Stimulated activated CD8-positive, alpha-beta memory T cell treated with anti-CD3 and anti-CD28 coated beads, Interleukin-12 subunit alpha, Interleukin-12 subunit beta, amount 100 ng/mL, for 4 hours (primary cell): ENCODE data around the gene IFNL1.
"Not testable (repeated sequence)": the region's sequence is repeated elsewhere in the genome, so short reads cannot be mapped to it uniquely, and the experiment has no call there.

Experiments used
- DNase-seq: peaks from one replicate; pipeline ENCODE4 v3.0.0-alpha.2; 2020; ENCODE audit warnings: low read depth

The IFNL1 gene

GRCh38 chr19:39308531-39309304 is 12.5 kb downstream of the IFNL1 start:
- DNase-seq: no peak

DNA sequence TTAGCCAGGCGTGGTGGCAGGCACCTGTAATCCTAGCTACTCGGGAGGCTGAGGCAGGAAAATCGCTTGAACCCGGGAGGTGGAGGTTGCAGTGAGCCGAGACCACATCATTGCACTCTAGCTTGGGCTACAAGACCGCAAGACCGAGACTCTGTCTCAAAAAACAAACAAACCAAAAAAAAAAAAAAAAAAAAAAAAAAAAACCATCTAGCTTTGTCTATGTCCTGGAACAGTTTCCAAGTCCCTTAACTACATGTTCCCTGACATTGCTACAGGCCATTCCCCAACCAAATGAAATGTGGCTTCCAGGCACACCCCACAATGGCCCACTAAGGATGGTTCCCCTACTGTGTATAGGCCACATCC is 13.1 kb downstream of the IFNL1 start:
- DNase-seq: not testable (repeated sequence)

DNA sequence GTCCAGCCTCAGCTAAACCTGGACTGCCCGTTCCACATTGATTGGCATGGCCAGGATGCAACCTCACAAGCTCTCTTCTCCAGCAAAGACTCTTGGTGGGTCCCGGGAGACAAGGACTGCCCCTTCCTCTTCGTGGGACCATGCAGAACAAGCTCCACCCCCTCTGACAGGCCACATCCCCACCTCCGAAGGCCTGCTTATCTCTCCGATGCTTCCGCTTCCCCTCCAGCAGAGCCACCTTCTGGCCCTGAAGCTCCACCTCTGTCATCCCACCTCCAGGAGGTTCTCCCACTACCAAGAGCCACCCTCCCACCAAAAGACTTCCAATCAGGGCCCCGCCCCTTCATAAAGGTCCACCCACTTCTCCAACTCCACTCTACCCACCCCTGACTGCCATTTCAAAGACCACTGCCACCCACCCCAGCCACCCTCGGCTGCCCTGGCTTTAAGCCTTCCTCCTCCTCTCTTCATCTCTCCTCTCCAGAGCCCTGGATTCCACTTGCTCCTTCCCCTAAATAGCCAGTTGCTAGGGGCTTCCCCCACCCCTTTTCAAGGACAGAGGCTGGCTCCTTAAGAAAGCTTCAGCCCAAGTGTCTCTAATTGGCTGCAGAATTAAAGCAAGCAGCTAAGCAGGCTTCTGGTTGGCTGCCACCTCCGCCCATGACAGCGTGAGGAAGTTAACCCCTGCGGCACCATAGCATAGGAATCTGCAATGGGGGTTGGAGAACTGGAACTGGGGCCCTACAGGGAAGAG is 14.5 kb downstream of the IFNL1 start:
- DNase-seq: no peak

DNA sequence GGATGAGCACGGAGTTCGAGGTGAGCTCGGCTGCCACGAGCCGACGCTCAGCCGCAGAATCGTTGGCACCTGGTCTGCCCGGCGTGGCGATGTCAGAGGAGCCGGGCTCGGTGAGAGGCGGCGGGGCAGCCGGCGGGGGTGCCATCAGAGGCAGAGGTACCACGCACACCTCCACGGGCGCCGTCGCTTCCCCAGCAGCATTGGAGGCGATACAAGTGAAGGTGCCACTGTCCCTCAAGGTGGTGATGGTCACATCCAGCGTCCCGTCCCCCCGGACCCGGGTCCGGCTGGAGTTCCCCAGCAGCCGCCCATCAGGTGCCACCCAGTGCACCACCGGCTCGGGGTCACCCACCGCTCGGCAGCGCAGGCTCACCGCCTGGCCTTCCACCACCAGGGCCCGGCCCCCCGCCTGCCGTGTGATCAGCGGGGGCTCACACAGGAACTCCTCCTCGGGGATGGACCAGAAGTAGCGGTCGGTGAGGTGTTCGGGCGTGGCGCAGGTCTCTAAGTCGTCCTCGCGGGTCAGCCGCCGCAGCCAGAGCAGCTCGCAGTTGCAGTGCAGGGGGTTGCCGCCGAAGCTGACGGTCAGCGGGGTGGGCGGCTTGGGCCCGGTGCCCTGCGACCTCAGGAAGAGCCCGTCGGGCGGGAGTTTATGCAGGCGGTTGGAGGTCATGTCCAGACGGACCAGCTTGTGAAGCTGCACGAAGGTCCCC is 18.0 kb downstream of the IFNL1 start:
- DNase-seq: no peak

DNA sequence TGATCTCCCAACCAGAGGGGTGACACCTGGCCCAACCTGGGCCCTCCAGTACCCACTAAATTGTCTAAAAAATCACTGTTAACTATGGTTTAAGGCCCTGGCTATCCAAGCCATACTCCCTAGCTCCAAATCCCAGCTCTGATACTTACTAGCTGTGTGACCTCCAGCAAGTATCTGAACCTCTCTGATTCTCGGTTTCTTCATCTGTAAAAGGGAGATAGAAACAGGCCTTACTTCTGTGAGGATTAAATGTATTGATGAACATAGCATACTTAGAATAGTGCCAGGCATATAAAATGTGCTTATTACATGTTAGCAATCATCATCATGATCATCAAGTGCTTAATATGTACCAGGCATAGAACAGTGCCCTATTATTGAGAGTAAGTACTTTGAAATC is 19.7 kb downstream of the IFNL1 start:
- no peak for DNase-seq

GRCh38 chr19:39316627-39317321 is 20.6 kb downstream of the IFNL1 start:
- no peak for DNase-seq

- DNase-seq: no peak
These were observed 21.3 kb downstream of the IFNL1 start for GRCh38 chr19:39317476-39317875.

- no peak for DNase-seq
These were observed 21.9 kb downstream of the IFNL1 start for GRCh38 chr19:39318071-39318470.

DNA sequence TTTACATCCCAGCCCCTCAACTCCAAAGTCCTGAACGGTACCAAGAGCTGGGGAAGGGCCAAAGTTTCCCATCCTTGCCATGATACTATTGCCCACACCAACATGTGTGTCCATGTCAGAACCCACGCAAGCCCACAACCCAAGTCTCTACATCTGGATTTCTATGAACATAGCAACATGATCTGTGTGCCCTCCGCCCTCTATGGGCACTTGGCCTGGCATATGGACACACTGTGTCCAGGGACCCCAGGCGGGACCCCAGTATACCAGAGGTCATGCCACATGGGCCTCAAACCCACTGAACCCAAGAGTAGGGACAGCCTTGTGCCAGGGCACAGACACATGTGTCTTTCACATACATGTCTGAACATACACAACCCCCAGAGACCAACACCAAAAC is 22.5 kb downstream of the IFNL1 start:
- no peak for DNase-seq

- no peak for DNase-seq
These were observed 23.1 kb downstream of the IFNL1 start for GRCh38 chr19:39319098-39319891.

DNA sequence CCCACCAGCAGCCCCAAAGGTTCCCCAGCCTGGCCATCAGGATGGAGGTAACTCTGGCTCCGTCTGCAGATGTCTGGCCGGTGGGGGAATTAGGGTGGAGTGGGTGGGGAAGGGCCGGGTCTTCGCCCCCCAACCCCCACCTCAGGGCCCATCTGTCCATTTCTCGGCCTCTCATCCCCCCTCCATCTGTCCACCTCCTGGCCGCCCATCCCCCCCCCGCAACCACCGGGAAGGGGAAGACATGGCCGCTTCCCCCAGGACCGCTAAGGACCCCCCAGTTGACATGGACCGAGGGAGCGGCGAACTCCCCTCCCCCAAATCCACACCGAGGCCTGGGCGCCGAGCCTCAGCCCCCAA is 23.7 kb downstream of the IFNL1 start:
- no peak for DNase-seq

DNA sequence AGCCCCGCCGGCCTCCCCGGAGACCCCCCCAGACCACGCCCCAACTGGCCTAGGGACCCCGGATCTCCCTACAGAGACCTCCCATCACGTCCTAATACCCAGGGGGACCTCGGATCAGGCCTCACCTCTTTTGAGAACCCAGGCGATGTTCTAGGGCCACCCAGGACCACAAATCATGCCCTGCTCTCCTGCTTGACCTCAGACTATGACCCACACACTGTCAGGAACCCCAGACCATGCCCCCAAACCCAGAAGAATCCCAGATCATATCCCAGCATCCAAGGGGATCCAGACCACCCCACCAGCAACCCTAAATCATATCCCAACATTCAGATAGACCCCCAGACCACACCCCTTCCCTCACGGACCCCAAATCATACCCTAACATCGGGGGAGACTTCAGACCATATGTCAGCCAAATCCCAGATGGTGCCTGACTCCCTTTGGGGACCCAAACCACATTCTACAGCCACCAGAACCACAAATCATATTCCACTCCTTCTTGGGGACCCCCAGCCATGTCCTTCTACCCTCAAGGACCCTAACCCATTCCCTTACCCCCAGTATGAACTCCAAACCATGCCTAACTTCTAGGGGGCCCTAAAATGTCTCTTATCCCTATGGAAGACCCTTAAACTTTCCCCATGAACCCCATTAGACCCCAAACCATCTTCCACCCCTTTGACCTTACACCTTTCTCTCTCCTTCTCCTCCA is 25.1 kb downstream of the IFNL1 start:
- no peak for DNase-seq

GRCh38 chr19:39321832-39322176 is 25.6 kb downstream of the IFNL1 start:
- DNase-seq: no peak

- DNase-seq: no peak
These were observed 28.1 kb downstream of the IFNL1 start for GRCh38 chr19:39324242-39324842.

DNA sequence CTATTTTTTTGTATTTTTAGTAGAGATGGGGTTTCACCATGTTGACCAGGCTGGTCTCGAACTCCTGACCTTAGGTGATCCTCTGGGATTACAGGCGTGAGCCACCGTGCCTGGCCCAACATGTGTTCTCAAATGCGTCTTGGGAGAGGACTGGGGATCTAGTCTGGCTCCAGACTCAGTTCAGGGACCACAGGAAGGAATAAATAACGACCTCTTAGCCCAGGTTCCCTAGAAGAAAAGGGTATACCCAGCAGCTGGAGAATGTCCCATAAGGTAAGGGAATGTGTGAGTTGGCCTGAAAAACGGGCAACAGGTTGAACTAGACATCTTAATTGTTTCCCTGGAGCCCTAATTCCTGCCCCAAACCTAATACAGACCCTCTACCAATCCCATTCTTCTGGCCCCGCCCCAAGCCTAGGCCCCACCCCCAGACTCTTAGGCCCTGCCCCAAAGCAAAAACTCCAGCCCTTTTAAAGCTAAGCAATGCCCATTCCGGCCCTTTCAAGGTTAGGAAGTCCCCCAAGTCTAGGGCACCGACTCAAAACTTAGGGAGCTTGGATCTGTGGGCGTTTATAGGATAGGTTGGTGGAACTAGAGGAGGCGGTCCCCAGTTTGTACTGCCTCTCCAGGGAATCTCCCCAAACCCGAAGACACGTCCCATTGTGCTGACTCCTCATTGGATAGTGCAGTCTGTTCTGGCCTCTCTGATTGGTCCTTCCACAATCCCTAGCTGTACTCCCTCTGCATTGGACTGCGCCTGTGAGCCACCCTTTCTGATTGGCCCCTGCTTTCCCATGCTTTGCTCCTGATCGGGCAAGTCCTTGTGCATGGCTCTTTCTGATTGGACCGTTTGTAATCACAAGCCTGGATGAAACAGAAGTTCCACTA is 29.8 kb downstream of the IFNL1 start:
- no peak for DNase-seq

- no peak for DNase-seq
These were observed 31.3 kb downstream of the IFNL1 start for GRCh38 chr19:39327363-39328045.

- peak; percentile 59 for DNase-seq
These were observed 32.0 kb downstream of the IFNL1 start for GRCh38 chr19:39328046-39328705.

DNA sequence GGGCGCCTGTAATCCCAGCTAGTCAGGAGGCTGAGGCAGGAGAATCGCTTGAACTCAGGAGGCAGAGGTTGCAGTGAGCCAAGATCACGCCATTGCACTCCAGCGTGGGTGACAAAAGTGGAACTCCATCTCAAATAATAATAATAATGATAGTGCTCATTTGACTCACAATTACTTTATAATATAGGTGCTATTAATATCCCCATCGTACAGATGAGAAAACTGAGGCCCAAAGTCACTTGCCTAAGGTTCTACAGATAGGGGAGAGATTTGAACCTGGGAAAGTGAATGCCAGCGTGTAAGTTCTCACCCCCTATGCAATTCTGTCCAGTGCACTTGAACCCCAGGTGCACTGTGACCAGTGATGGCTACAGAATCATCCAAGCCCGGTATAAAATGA is 33.7 kb downstream of the IFNL1 start:
- no peak for DNase-seq

DNA sequence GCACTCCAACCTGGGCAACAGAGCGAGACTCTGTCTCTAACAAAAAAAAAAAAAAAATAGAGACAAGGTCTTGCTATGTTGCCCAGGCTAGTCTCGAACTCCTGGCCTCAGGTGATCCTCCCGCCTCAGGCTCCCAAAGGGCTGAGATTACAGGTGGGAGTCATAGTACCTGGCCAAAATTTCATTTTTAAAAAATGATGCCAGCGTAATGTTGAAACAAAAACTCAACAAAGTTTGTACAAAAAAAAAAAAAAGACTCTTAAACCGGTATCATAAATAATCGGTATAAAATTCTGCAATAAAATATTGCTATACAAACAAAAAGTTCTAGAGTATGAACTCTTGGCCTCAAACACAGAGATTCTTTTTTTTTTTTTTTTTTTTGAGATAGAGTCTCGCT is 36.1 kb downstream of the IFNL1 start:
- no peak for DNase-seq
